GM13976 (cell line): ENCODE results near the gene ST8SIA2.

Source experiments
- DNase-seq: peaks from one replicate; pipeline ENCODE4 v3.0.0; 2012; ENCODE audit warnings: low spot score
- CTCF ChIP-seq: IDR thresholded peaks from 2 replicates; pipeline ENCODE4 v1.5.1; 2012; ENCODE audit warnings: borderline replicate concordance, mild to moderate bottlenecking; ENCODE audit not compliant: insufficient read depth; ENCODE audit errors: extremely low read depth, missing control alignments, control extremely low read depth
- in situ Hi-C: fragments of 300-500 bp; cut with MboI; formaldehyde crosslinking; loops from one replicate; pipeline ENCODE4 v1.12.0; 2022; ENCODE audit warnings: low sequenced_read_pairs, mixed read lengths, inconsistent platforms; ENCODE audit not compliant: unreplicated experiment

Gene ST8SIA2

GRCh38 chr15:92444631-92445030, 51.0 kb downstream of the ST8SIA2 start:
- no peak for DNase-seq
- TF ChIP-seq CTCF = no peak
- in situ Hi-C loops = no loop called here

GRCh38 chr15:92448370-92448769, 54.7 kb downstream of the ST8SIA2 start:
- in situ Hi-C loops = no loop called here
- no peak for TF ChIP-seq CTCF
- no peak for DNase-seq

- DNase-seq = no peak
- TF ChIP-seq CTCF = no peak
- in situ Hi-C loops = no loop called here
Measured at GRCh38 chr15:92449476-92449875, 55.8 kb downstream of the ST8SIA2 start.

GRCh38 chr15:92451225-92451825, 57.6 kb downstream of the ST8SIA2 start:
- DNase-seq = no peak
- no peak for TF ChIP-seq CTCF
- in situ Hi-C loops = no loop called here

- in situ Hi-C loops = no loop called here
- no peak for TF ChIP-seq CTCF
- no peak for DNase-seq
Measured at GRCh38 chr15:92452143-92452542, 58.5 kb downstream of the ST8SIA2 start.

DNA sequence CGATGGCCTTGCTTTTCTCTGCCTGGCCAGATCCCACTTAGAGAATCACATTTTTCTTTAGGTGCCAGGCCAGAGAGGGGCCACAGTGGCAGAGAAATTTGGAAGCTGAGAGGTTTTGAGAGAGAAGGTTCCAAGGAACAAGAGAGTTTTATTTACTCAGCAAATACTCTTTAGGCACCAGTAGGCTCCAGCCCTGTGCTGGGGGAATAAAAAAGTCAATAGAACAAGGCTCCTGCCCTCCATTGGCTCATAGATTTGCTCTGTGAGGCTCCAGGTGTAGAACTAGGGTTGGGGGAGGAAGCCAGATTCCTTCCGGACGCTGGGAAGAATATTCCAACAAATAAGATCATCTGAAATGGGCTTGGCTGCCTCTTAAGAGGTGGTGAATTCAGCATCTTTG, 59.9 kb downstream of the ST8SIA2 start:
- TF ChIP-seq CTCF = no peak
- DNase-seq = no peak
- in situ Hi-C loops = no loop called here
